Central memory CD8-positive, alpha-beta T cell (primary cell): ENCODE results near the gene CIB1.

Source experiments
- ATAC-seq: fragments of 150-1000 bp; cut with Tn5 transposase; replicated peaks from 2 replicates; pipeline ENCODE4 v1.10.0; 2022; ENCODE audit warnings: mild to moderate bottlenecking, moderate FRiP score, moderate number of reproducible peaks; ENCODE audit not compliant: poor library complexity, severe bottlenecking; ENCODE audit errors: extremely low read depth
- DNase-seq, 2 donors: peaks; one replicate each; pipeline ENCODE4 v3.0.0; 2021; ENCODE audit warnings: low spot score in 2 of 2
- H3K27ac Mint-ChIP-seq: one replicate; pipeline ENCODE4 v1.8.0; 2022; ENCODE audit warnings: low read depth, mild to moderate bottlenecking, moderate library complexity, mixed read lengths
- H3K27me3 Mint-ChIP-seq: one replicate; pipeline ENCODE4 v1.8.0; 2022; ENCODE audit warnings: mixed read lengths
- H3K36me3 Mint-ChIP-seq: one replicate; pipeline ENCODE4 v1.8.0; 2022; ENCODE audit warnings: mild to moderate bottlenecking, moderate library complexity, mixed read lengths; ENCODE audit not compliant: insufficient read depth
- H3K4me1 Mint-ChIP-seq: one replicate; pipeline ENCODE4 v1.8.0; 2022; ENCODE audit warnings: mixed read lengths
- H3K4me3 Mint-ChIP-seq: one replicate; pipeline ENCODE4 v1.8.0; 2022; ENCODE audit warnings: mild to moderate bottlenecking, moderate library complexity, mixed read lengths
- H3K9me3 Mint-ChIP-seq: one replicate; pipeline ENCODE4 v1.8.0; 2022; ENCODE audit warnings: mixed read lengths

The CIB1 gene

DNA sequence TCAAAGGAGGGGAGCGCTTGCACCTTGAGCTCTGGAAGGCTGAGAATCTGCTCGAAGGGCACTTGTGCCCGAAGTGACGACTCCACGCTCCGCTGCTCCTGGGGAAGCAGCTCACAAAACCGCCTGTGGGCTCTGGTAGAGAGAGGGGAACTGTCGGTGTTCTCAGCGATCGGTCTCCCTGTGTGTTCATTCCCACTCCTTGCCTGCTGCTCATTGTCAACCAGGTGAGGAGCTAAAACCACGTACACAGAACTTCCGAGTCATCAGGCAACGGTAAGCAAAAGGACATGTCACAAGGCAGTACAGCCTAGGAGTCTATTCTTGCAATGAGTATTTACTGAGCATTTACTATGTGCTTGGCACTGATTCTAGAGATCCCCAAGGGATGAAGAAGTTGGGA is 1.5 kb downstream of the CIB1 start:
- peaks cover 47% of the 10 kb centered on the region for H3K36me3 Mint-ChIP-seq
- peak overlapping the region; percentile 77 for H3K4me3 Mint-ChIP-seq
- H3K4me1 Mint-ChIP-seq, result peaks cover 52% of the 10 kb centered on the region
- H3K27ac Mint-ChIP-seq, result peak overlapping the region; percentile 99
- no peaks in the 10 kb centered on the region for H3K9me3 Mint-ChIP-seq
- ATAC-seq (no peak), DNase-seq (no peak)
- no peaks in the 10 kb centered on the region for H3K27me3 Mint-ChIP-seq

DNA sequence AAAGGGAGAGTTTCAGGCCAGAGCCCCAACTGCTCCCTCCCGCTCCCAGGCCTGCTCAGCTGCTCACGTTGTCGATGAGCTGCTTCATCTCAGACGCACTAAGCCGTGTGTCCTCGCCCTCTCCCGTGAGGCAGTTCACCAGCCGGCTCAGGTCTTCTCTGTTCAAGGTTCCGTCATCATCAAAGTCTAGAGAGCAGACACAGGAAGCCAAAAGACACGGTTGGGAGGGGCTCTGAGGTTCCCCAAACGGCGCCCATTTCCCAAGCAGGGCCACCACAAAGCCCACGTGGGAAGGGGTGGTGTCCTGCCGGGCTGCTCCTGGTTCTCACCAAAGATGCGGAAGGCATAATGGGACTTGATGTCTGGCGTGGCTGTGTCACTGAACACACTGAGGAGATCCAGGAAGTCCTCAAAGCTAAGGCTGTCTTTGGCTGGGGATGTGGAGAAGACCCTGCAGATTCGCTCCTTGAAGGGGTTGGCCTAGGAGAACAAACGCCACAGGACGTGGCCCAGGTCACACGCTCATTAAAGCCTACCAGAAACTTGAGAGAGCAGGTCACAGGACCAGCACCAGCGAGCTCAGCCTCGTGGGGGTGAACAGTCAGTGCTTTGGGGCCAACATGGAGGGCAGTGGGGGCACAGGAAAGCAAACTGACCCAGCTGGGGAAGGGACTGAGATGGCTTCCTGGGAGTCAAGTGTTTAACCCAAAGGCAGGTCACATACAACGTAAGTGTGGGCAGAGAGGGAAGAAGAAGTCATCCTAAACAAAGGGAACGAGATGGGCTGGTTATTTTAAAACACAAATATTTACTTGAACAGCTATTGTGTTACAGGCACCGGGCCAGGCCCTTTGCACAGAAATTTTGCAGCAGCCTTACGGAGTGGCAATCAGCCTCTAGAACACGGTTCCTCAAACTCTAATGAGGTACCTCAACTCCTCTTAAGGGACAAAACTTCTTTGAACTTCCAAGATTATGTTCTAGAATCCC is 2.4 kb downstream of the CIB1 start:
- peak overlapping the region; percentile 99 for H3K27ac Mint-ChIP-seq
- peak; percentile 76 for ATAC-seq
- peak; percentile 66 to 85 for DNase-seq
- H3K9me3 Mint-ChIP-seq, result no peaks in the 10 kb centered on the region
- H3K4me1 Mint-ChIP-seq, result peaks cover 52% of the 10 kb centered on the region
- no peaks in the 10 kb centered on the region for H3K27me3 Mint-ChIP-seq
- H3K4me3 Mint-ChIP-seq, result peak overlapping the region; percentile 77
- H3K36me3 Mint-ChIP-seq, result peaks cover 49% of the 10 kb centered on the region

DNA sequence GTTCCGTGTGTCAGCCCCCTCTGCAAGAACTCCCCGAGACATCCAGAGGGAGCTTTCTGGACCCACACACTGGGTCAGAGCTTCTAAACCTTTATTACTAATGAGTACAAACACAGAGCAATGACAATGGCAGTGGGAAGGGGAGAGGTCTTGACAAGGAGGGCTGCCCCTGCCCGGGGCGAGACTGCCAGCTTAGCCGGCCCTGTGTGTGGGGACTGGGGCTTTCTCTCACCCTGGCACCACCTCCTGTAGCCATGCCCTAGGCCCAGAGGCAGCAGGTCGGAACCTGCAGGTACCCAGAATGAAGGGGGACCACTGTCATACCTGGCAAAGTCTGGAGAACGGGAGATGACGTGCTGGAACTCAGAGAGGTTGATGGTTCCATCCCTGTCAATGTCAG is 3.1 kb downstream of the CIB1 start:
- no peaks in the 10 kb centered on the region for H3K27me3 Mint-ChIP-seq
- peaks cover 53% of the 10 kb centered on the region for H3K36me3 Mint-ChIP-seq
- ATAC-seq, result no peak
- no peak for DNase-seq
- peaks cover 52% of the 10 kb centered on the region for H3K4me1 Mint-ChIP-seq
- peak overlapping the region; percentile 99 for H3K27ac Mint-ChIP-seq
- H3K9me3 Mint-ChIP-seq, result no peaks in the 10 kb centered on the region
- peak overlapping the region; percentile 77 for H3K4me3 Mint-ChIP-seq

DNA sequence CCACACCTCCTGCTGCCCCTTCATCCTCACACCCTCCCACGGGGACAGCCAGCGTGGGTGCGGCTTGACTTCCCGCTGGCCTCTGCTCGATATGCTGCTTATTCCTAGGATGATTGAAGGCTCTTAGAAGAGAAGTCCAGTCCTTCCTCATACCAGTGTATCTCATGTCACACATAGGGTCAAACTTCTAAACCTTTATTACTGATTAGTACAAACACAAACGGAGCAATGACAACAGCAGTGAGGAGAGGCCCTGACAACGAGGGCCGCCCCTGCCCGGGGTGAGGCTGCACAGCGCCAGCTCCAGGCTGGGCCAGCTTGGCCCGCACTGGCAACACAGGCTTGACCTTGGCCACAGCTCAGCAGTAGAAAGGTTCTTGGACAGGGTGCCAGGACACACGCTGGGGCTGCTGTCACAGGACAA is 3.7 kb downstream of the CIB1 start:
- Mint-ChIP-seq H3K36me3 (peaks cover 52% of the 10 kb centered on the region), H3K4me3 (peak overlapping the region; percentile 77), H3K27me3 (no peaks in the 10 kb centered on the region), H3K9me3 (no peaks in the 10 kb centered on the region), H3K4me1 (peaks cover 50% of the 10 kb centered on the region), H3K27ac (peak overlapping the region; percentile 99)
- DNase-seq, result no peak
- ATAC-seq, result no peak

DNA sequence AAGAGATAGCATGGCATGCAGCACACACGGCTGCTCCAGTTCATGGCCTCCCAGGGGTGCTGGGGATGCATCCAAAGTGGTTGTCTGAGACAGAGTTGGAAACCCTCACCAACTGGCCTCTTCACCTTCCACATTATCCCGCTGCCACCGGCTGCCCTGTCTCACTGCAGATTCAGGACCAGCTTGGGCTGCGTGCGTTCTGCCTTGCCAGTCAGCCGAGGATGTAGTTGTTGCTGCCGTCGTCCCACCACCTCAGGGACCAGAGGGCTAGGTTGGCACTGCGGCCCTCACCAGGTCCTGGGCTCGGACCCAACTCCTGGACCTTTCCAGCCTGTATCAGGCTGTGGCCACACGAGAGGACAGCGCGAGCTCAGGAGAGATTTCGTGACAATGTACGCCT is 4.8 kb downstream of the CIB1 start:
- ATAC-seq (no peak), DNase-seq (no peak)
- H3K27ac Mint-ChIP-seq, result peak overlapping the region; percentile 99
- peak overlapping the region; percentile 25 for H3K4me3 Mint-ChIP-seq
- H3K27me3 Mint-ChIP-seq, result no peaks in the 10 kb centered on the region
- H3K9me3 Mint-ChIP-seq, result no peaks in the 10 kb centered on the region
- H3K4me1 Mint-ChIP-seq, result peaks cover 42% of the 10 kb centered on the region
- H3K36me3 Mint-ChIP-seq, result peaks cover 45% of the 10 kb centered on the region

DNA sequence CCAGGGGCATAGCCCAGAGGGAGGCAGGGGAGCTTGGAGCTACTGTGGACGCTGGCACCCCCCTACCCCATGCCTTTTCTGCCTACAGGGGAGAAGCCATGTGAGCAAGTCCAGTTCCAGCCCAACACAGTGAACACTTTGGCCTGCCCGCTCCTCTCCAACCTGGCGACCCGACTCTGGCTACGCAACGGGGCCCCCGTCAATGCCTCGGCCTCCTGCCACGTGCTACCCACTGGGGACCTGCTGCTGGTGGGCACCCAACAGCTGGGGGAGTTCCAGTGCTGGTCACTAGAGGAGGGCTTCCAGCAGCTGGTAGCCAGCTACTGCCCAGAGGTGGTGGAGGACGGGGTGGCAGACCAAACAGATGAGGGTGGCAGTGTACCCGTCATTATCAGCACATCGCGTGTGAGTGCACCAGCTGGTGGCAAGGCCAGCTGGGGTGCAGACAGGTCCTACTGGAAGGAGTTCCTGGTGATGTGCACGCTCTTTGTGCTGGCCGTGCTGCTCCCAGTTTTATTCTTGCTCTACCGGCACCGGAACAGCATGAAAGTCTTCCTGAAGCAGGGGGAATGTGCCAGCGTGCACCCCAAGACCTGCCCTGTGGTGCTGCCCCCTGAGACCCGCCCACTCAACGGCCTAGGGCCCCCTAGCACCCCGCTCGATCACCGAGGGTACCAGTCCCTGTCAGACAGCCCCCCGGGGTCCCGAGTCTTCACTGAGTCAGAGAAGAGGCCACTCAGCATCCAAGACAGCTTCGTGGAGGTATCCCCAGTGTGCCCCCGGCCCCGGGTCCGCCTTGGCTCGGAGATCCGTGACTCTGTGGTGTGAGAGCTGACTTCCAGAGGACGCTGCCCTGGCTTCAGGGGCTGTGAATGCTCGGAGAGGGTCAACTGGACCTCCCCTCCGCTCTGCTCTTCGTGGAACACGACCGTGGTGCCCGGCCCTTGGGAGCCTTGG is 5.6 kb downstream of the CIB1 start:
- H3K27ac Mint-ChIP-seq, result peak overlapping the region; percentile 99
- ATAC-seq (no peak), DNase-seq (no peak)
- peaks cover 41% of the 10 kb centered on the region for H3K36me3 Mint-ChIP-seq
- H3K4me1 Mint-ChIP-seq, result peaks cover 41% of the 10 kb centered on the region
- H3K9me3 Mint-ChIP-seq, result no peaks in the 10 kb centered on the region
- no peak overlapping the region for H3K4me3 Mint-ChIP-seq
- H3K27me3 Mint-ChIP-seq, result no peaks in the 10 kb centered on the region

DNA sequence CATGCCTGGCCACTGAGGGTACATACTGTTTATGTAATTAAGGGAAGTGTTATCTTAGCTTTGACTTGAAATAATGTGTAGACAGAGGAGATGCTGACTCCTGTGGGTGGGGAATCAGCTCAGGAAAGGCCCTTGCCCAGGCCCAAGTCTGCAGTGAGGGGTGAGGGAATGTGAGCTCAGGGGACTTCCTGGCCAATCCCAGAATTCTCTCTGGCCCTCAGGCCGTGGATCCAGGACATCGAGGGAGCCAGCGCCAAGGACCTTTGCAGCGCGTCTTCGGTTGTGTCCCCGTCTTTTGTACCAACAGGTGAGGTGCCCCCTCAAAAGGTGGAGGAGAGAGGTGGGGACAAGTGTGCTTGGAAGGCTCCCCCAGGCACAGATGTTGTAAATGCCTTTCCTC is 6.4 kb downstream of the CIB1 start:
- DNase-seq, result no peak
- peaks cover 33% of the 10 kb centered on the region for H3K4me1 Mint-ChIP-seq
- H3K9me3 Mint-ChIP-seq, result no peaks in the 10 kb centered on the region
- H3K27me3 Mint-ChIP-seq, result no peaks in the 10 kb centered on the region
- H3K36me3 Mint-ChIP-seq, result peaks cover 38% of the 10 kb centered on the region
- no peak for ATAC-seq
- H3K27ac Mint-ChIP-seq, result no peak overlapping the region
- H3K4me3 Mint-ChIP-seq, result no peak overlapping the region

DNA sequence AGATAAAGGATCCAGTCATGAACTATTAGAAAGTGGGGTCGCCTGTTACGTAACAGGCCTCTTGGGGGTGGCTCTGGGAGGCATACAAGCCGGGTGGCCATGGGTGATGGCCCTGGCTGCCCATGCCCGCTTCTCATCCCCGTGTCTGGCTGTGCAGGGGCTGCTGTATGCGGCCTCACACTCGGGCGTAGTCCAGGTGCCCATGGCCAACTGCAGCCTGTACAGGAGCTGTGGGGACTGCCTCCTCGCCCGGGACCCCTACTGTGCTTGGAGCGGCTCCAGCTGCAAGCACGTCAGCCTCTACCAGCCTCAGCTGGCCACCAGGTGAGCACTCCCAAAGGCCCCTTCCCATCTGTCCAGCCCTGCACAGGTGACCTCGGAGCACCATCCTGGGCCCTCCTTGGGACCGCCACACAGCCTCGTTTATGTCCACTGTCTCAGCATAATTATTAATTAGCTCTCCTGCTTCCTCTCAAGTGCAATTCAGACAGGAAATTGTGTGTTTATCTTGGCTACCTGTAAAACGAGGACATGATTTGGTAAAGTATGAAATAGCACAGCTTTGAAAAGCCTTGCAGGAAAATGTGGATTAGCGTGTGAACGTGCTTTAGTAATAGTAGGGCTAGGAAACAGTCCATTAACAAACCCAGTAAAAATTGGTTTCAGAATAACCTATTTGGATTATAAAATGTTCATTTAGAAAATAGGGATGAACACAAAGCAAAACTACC is 8.1 kb downstream of the CIB1 start:
- no peak for DNase-seq
- no peak overlapping the region for H3K4me3 Mint-ChIP-seq
- H3K27me3 Mint-ChIP-seq, result no peaks in the 10 kb centered on the region
- peaks cover 18% of the 10 kb centered on the region for H3K4me1 Mint-ChIP-seq
- H3K36me3 Mint-ChIP-seq, result peaks cover 32% of the 10 kb centered on the region
- no peak overlapping the region for H3K27ac Mint-ChIP-seq
- H3K9me3 Mint-ChIP-seq, result no peaks in the 10 kb centered on the region
- ATAC-seq, result no peak

DNA sequence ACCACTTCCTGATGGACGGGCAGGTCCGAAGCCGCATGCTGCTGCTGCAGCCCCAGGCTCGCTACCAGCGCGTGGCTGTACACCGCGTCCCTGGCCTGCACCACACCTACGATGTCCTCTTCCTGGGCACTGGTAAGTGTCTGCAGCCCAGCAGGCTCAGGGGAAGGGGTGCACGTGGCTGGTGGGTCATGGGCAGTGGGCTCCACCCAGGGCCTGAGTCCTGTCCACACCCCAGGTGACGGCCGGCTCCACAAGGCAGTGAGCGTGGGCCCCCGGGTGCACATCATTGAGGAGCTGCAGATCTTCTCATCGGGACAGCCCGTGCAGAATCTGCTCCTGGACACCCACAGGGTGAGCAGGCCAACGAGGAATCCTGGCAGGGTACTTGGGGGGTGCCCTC is 8.7 kb downstream of the CIB1 start:
- Mint-ChIP-seq H3K36me3 (peaks cover 30% of the 10 kb centered on the region), H3K27me3 (no peaks in the 10 kb centered on the region), H3K4me1 (peaks cover 13% of the 10 kb centered on the region)

DNA sequence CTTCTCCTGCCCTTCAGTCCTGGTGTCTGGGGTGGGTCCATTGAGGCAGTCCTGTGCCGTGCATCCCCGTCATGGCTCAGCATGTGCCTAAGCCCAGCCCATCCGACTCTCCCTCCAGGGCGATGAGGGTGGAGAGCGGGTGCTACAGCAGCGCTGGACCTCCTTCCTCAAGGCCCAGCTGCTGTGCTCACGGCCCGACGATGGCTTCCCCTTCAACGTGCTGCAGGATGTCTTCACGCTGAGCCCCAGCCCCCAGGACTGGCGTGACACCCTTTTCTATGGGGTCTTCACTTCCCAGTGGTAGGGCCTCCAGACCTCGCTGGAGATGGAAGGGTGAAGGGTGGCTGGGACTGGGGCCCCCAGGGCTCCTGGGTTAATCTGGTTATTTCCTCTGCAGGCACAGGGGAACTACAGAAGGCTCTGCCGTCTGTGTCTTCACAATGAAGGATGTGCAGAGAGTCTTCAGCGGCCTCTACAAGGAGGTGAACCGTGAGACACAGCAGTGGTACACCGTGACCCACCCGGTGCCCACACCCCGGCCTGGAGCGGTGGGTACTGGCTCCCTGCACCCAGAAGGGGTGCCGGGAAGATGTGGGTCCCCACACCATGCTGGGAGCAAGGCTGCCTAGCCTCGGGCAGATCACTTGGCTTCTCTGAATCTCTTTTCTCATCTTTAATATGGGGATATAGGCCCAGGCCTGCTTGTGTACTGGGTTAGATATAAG is 10.1 kb downstream of the CIB1 start:
- H3K27me3 Mint-ChIP-seq, result no peaks in the 10 kb centered on the region
- no peak overlapping the region for H3K27ac Mint-ChIP-seq
- H3K4me1 Mint-ChIP-seq, result peaks cover 13% of the 10 kb centered on the region
- H3K4me3 Mint-ChIP-seq, result no peak overlapping the region
- ATAC-seq, result no peak
- no peaks in the 10 kb centered on the region for H3K9me3 Mint-ChIP-seq
- H3K36me3 Mint-ChIP-seq, result peaks cover 18% of the 10 kb centered on the region
- no peak for DNase-seq

More for the DNA sequence above, 8.7 kb downstream of the CIB1 start:
- Mint-ChIP-seq H3K27ac (no peak overlapping the region), H3K9me3 (no peaks in the 10 kb centered on the region), H3K4me3 (no peak overlapping the region)
- ATAC-seq, result no peak
- no peak for DNase-seq

DNA sequence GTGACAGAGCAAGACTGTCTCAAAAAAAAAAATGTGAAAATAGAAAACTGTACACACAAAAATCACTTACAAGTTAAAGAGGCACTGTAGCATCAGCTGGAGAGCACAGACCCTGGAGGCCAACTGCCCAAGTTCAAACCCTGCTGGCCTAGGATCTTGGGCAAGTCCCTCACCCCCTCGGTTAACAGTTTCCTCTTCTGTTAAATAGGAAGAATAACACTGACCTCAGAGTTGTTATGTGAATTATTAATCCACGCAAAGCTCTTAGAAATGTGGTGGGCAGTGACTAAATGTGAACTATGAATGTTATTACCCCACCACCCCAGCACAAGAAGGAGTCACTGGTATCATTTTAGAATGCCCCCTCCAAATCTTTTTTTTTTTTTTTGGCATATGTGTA is 11.2 kb downstream of the CIB1 start:
- no peaks in the 10 kb centered on the region for H3K9me3 Mint-ChIP-seq
- no peak for ATAC-seq
- H3K36me3 Mint-ChIP-seq, result peaks cover 18% of the 10 kb centered on the region
- DNase-seq, result no peak
- peaks cover 15% of the 10 kb centered on the region for H3K4me1 Mint-ChIP-seq
- H3K27me3 Mint-ChIP-seq, result no peaks in the 10 kb centered on the region
- H3K27ac Mint-ChIP-seq, result no peak overlapping the region
- H3K4me3 Mint-ChIP-seq, result no peak overlapping the region
